Cardiac muscle cell (in vitro differentiated cells and primary cell): ENCODE data around the gene DBNL. TPM values are rescaled to one million over a fixed set of nuclear protein-coding genes. Genes with fewer than 3 reads are reported as not detected.

Experiments
- DNase-seq, 2 donors: peaks; one replicate each; pipeline versions ENCODE4 v3.0.0 to v3.0.0-alpha.2; 2010 to 2017; ENCODE audit warnings: low read depth in 1 of 2, low spot score in 1 of 2
- H3K27ac ChIP-seq: fragments of 200-600 bp; sonication (generic); 2 replicates; pipeline ENCODE4 v1.5.1; 2016
- H3K27me3 ChIP-seq: fragments of 200-600 bp; sonication (generic); 2 replicates; pipeline ENCODE4 v1.6.0; 2016; ENCODE audit warnings: control low read depth
- H3K36me3 ChIP-seq: fragments of 200-600 bp; sonication (generic); 2 replicates; pipeline ENCODE4 v1.5.1; 2016; ENCODE audit warnings: control low read depth
- H3K4me1 ChIP-seq: fragments of 200-600 bp; sonication (generic); 2 replicates; pipeline ENCODE4 v1.8.1; 2017; ENCODE audit warnings: low read depth, mild to moderate bottlenecking, mixed run types
- H3K4me3 ChIP-seq: fragments of 200-600 bp; sonication (generic); 2 replicates; pipeline ENCODE4 v1.5.1; 2016; ENCODE audit warnings: mild to moderate bottlenecking
- H3K9me3 ChIP-seq: fragments of 200-600 bp; sonication (generic); 2 replicates; pipeline ENCODE4 v1.5.1; 2017; ENCODE audit warnings: low read depth, mild to moderate bottlenecking, control low read depth
- polyA plus RNA-seq: library from polyadenylated mRNA; unstranded; fragments of >200 nt; fragmentation: Nextera tagmentation; extraction: Ambion mirVana; gene quantifications from 2 replicates; pipeline ENCODE4 v1.2.1, GENCODE V29; 2016
- total RNA-seq: library from RNA; depleted of rRNA; stranded (reverse); fragments of >200 nt; gene quantifications from 2 replicates; pipeline ENCODE4 v1.2.3, GENCODE V29; 2016
- TF ChIP-seq, protein P1 (sequence below): IDR thresholded peaks from 2 replicates; pipeline ENCODE4 v1.5.1; 2012; ENCODE audit warnings: low read depth, mild to moderate bottlenecking, low read length

Gene DBNL
- total and polyA plus RNA-seq, 2 experiments from 2014 or later, result 129 to 130 TPM

DNA sequence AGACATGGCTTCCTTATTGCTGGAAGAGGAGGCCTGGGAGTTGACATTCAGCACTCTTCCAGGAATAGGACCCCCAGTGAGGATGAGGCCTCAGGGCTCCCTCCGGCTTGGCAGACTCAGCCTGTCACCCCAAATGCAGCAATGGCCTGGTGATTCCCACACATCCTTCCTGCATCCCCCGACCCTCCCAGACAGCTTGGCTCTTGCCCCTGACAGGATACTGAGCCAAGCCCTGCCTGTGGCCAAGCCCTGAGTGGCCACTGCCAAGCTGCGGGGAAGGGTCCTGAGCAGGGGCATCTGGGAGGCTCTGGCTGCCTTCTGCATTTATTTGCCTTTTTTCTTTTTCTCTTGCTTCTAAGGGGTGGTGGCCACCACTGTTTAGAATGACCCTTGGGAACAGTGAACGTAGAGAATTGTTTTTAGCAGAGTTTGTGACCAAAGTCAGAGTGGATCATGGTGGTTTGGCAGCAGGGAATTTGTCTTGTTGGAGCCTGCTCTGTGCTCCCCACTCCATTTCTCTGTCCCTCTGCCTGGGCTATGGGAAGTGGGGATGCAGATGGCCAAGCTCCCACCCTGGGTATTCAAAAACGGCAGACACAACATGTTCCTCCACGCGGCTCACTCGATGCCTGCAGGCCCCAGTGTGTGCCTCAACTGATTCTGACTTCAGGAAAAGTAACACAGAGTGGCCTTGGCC lies 16.6 kb downstream of the DBNL start:
- TF ChIP-seq, protein P1, sequence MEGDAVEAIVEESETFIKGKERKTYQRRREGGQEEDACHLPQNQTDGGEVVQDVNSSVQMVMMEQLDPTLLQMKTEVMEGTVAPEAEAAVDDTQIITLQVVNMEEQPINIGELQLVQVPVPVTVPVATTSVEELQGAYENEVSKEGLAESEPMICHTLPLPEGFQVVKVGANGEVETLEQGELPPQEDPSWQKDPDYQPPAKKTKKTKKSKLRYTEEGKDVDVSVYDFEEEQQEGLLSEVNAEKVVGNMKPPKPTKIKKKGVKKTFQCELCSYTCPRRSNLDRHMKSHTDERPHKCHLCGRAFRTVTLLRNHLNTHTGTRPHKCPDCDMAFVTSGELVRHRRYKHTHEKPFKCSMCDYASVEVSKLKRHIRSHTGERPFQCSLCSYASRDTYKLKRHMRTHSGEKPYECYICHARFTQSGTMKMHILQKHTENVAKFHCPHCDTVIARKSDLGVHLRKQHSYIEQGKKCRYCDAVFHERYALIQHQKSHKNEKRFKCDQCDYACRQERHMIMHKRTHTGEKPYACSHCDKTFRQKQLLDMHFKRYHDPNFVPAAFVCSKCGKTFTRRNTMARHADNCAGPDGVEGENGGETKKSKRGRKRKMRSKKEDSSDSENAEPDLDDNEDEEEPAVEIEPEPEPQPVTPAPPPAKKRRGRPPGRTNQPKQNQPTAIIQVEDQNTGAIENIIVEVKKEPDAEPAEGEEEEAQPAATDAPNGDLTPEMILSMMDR, result no peak
- Histone ChIP-seq H3K4me1 (peaks cover 34% of the 10 kb centered on the region), H3K36me3 (peaks cover 18% of the 10 kb centered on the region), H3K4me3 (no peak overlapping the region), H3K27ac (peak overlapping the region; percentile 78), H3K9me3 (no peaks in the 10 kb centered on the region), H3K27me3 (no peaks in the 10 kb centered on the region)
- DNase-seq, result no peak

DNA sequence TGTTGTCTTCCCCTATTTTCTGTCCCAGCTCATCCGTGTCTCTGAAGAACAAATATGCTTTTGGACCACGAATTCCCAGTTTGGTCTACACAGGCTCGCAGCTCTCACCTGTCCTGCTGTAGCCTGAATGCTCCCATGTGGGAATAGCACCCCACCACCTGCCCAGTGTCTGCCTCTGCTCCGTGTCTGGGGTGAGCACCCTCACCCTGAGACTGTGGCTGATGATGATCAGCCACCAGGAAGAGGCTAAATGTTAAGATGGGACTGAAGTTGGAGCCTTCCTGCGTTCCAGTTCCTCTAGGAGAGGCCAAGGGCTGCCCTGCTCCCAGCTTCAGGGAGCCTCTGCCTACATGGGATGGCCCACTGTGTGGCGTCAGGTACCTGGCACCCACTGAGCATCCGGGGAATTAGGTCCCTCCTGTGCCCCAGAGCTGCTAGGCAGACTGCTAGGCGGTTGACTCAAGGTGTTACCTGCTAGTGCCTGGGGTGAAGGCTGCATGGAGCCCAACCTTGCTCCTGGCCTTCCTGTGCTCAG lies 17.2 kb downstream of the DBNL start:
- H3K36me3 ChIP-seq, result peaks cover 17% of the 10 kb centered on the region
- H3K27me3 ChIP-seq, result no peaks in the 10 kb centered on the region
- no peak overlapping the region for H3K4me3 ChIP-seq
- H3K4me1 ChIP-seq, result peaks cover 40% of the 10 kb centered on the region
- no peak for DNase-seq
- H3K27ac ChIP-seq, result peak overlapping the region; percentile 78
- no peaks in the 10 kb centered on the region for H3K9me3 ChIP-seq
- TF ChIP-seq, protein P1, result no peak

DNA sequence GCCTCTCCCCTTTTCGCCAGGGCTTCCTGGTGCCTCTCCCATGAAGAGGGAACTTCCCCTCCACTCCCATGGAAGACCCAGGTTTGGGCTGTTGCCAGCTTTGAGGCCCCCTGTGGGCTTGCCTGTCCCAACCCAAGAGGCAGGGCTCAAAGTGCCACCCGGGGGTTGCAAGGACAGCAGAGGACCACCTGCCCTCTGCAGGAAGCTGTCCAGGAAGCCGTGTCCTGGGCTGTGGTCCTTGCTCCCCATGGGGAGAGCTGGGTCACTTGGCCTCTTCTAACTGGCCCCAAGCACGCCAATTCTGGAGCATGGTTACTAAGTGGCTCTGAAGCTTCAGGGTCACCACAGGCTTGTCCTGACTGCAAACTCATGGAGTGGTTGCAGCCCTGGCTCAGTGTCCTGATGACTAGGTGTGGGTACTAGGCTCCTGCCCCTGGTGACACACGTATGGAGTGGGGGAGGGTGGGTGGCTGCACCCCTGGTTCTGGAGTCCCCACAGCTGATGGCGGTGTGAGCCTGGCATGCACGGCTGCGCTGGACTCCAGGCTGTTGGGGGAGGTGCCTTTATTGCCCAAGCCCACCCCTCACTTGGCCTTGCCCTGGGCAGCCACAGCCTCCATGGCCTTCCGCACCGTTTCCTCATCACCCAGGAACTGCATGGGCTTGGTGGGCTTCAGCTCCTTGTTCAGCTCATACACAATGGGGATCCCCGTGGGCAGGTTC lies 17.8 kb downstream of the DBNL start:
- no peaks in the 10 kb centered on the region for H3K27me3 ChIP-seq
- no peak overlapping the region for H3K4me3 ChIP-seq
- TF ChIP-seq, protein P1, result no peak
- no peaks in the 10 kb centered on the region for H3K9me3 ChIP-seq
- peaks cover 11% of the 10 kb centered on the region for H3K36me3 ChIP-seq
- DNase-seq, result no peak
- peak overlapping the region; percentile 78 for H3K27ac ChIP-seq
- H3K4me1 ChIP-seq, result peaks cover 44% of the 10 kb centered on the region

DNA sequence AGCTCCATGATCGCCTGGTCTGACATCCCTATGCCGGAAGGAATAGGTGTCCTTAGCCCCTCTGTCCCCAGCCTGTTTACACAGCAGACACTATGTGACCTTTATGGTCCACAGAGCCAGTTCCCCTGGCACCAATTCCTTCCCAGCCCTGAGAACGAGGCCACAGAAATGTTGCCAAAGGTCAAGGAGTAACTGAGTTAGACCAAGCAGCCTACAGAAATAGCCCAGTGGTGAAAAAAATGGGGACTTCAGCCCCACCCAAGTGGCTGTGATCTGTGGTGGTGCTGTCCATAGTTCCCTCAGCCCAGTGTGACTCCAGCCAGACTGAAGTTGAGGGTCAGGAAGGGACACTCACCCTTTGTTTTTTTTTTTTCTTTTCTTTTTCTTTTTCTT lies 18.4 kb downstream of the DBNL start:
- Histone ChIP-seq H3K27ac (peak overlapping the region; percentile 78), H3K4me1 (peaks cover 44% of the 10 kb centered on the region)
- no peak for DNase-seq

DNA sequence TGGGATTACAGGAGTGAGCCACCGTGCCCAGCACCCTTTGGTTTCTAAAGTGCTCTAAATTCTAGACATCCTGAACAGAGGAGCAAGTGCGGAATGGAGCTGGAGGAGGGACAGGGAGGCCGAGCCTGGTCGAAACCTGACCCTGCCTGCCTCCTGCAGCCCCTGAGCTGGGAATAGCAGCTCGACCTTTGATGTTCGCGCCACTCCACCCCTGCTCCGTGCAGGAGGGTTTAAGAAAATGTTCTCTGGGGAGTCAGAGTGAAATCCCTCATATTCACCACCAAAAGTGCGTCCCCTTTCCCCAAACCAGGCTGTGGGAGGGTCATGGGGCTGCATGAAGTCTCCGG lies 19.0 kb downstream of the DBNL start:
- TF ChIP-seq, protein P1, result no peak
- DNase-seq, result peak in 1 of 2 donors; percentile 48
- peak overlapping the region; percentile 22 for H3K4me3 ChIP-seq
- H3K4me1 ChIP-seq, result peaks cover 44% of the 10 kb centered on the region
- no peaks in the 10 kb centered on the region for H3K27me3 ChIP-seq
- H3K9me3 ChIP-seq, result no peaks in the 10 kb centered on the region
- peaks cover 8% of the 10 kb centered on the region for H3K36me3 ChIP-seq
- peak overlapping the region; percentile 80 for H3K27ac ChIP-seq

More for the DNA sequence above, 18.4 kb downstream of the DBNL start:
- TF ChIP-seq, protein P1, result no peak
- Histone ChIP-seq H3K27me3 (no peaks in the 10 kb centered on the region), H3K4me3 (no peak overlapping the region), H3K9me3 (no peaks in the 10 kb centered on the region), H3K36me3 (peaks cover 11% of the 10 kb centered on the region)
